LNCAP (cell line): ENCODE data around the gene STUM.

Source experiments
- CTCF ChIP-seq: fragments of 450-650 bp; IDR thresholded peaks from 2 replicates; pipeline ENCODE4 v1.5.1; 2017; ENCODE audit warnings: mild to moderate bottlenecking

The STUM gene

GRCh38 chr1:226606311-226607267 is 58.0 kb downstream of the STUM start:
- no peak for TF ChIP-seq CTCF

GRCh38 chr1:226607268-226607660 is 58.7 kb downstream of the STUM start:
- no peak for TF ChIP-seq CTCF

GRCh38 chr1:226607821-226608220 is 59.3 kb downstream of the STUM start:
- TF ChIP-seq CTCF = no peak

- TF ChIP-seq CTCF = peak; percentile 99
Observed at GRCh38 chr1:226608699-226609505, 60.3 kb downstream of the STUM start.

- TF ChIP-seq CTCF = no peak
Observed at GRCh38 chr1:226609836-226610455, 61.4 kb downstream of the STUM start.

GRCh38 chr1:226610671-226611070 is 62.1 kb downstream of the STUM start:
- no peak for TF ChIP-seq CTCF

- TF ChIP-seq CTCF = no peak
Observed at GRCh38 chr1:226611301-226611700, 62.7 kb downstream of the STUM start.
